Hematopoietic multipotent progenitor cell treated with erythropoietin and hydrocortisone succinate and interleukin-3 and kit ligand, for 4 days (in vitro differentiated cells): ENCODE measurements around the gene RFTN2.
A peak's percentile ranks its signal among the peaks of the same experiment; 100 is the strongest.
"Not testable (repeated sequence)": the region's sequence is repeated elsewhere in the genome, so short reads cannot be mapped to it uniquely, and the experiment has no call there.

ENCODE experiments used
- DNase-seq: peaks from one replicate; pipeline ENCODE4 v3.0.0-alpha.2; 2015

The RFTN2 gene

DNA sequence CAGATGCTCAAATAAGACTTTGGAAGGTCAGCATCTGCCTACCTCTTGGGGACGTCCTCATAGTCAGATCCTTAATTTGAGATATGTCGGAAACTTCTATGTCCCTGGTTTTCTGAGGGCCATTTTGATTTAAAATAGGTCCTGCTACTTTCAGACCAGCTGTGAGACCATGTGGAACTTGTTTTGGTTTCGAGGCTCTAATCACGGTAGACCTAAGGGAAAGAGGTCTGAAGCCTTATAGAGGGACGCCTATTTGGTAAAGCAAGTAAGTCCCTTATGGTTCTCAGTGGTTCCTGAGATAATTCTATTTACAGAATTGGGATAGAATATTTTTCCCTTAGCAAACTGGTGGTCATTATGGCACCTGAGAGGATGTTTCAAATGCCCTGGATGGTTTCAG is 75.1 kb downstream of the RFTN2 start:
- no peak for DNase-seq

DNA sequence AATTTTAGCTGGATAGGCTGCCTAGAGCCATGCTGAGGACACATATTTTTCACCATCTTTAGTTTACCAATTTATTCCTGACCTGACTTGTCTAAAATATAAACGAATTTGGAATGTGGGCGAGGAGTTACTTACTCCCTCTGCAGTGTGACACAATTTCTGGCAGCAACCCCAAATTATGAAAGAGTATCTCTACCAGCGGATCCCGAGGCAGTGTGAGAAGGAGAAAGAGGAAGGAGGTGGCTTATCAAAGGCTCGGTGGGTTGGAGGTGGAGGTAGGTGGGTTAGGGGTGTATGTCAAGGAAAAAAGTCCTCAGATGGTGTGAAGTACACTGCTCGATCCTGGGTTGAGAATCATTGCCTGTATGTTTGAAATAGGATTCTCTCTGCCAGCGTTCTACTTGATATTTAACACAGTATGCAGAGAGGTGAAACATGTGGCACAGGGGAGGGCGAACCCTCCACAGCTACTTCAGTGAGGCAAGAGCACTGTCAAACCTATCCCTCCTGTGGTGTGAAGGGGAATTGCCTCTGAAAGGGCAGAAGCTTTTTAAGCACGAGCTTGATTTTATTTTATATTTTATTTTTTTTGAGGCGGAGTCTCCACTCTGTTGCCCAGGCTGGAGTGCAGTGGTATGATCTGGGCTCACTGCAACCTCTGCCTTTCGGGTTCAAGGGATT is 76.0 kb downstream of the RFTN2 start:
- peak; percentile 88 for DNase-seq

DNA sequence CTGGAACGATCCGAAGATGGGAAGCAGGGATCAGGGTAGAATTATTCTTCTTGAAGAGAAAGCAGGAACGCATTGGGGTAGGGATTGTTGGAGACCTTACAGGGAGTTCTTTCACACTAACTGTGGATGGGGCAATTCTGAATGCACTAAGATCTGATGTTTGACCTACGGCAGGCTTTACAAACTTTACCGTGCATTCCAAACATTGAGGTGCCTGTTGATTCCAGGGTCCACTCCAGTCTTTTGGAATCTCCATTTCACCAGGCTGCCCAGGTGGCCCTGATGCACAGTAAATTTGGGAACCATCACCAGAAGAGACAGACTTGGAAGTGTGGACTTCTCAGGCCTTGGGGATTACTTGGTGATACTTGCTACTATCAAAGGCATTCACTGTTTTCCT is 76.9 kb downstream of the RFTN2 start:
- no peak for DNase-seq

- DNase-seq = no peak
Measured at GRCh38 chr2:197597166-197597565, 78.2 kb downstream of the RFTN2 start.

- DNase-seq = no peak
Measured at GRCh38 chr2:197596766-197597165, 78.6 kb downstream of the RFTN2 start.

DNA sequence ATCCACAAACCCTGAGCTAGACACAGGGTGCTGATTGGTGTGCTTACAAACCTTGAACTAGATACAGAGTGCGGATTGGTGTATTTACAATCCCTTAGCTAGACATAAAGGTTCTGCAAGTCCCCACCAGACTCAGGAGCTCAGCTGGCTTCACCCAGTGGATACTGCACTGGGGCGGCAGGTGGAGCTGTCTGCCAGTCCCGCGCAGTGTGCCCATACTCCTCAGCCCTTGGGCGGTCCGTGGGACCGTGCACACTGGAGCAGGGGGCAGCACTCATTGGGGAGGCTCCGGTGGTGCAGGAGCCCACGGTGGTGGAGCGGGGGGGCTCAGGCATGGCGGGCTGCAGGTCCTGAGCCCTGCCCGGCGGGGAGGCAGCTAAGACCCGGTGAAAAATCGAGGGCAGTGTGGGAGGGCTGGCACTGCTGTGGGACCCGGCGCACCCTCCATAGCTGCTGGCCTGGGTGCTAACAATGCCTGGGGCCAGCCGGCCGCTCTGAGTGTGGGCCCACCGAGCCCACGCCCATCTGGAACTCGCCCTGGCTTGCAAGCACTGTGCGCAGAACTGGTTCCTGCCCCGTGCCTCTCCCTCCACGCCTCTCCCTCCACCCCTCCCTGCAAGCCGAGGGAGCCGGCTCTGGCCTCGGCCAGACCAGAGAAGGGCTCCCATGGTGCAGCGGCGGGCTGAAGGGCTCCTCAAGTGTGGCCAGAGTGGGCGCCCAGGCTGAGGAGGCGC is 83.9 kb downstream of the RFTN2 start:
- no peak for DNase-seq

GRCh38 chr2:197587255-197587654 is 88.1 kb downstream of the RFTN2 start:
- not testable (repeated sequence) for DNase-seq

DNA sequence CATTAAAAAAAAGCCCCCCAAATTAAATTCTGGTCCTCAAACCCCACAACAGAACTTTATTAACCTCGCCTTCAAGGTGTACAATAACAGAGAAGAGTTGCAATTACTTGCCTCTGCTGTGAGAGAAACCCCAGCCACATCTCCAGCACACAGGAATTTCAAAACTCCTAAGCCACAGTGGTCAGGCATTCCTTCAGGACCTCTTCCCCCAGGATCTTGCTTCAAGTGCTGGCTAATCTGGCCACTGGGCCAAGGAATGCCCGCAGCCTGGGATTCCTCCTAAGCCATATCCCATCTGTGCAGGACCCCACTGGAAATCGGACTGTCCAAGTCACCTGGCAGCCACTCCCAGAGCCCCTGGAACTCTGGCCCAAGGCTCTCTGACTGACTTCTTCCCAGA is 95.2 kb downstream of the RFTN2 start:
- DNase-seq = not testable (repeated sequence)

DNA sequence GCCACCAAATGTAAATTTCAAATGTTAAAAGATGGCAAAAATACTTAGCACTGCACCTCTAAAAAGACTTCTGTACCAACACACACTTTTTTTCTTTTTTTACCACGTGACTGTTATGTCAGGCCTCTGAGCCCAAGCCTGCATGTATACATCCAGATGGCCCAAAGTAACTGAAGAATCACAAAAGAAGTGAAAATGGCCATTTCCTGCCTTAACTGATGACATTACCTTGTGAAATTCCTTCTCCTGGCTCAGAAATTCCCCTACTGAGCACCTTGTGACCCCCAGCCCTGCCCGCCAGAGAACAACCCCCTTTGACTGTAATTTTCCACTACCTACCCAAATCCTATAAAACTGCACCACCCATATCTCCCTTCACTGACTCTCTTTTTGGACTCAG is 97.1 kb downstream of the RFTN2 start:
- DNase-seq = not testable (repeated sequence)

- DNase-seq = no peak
Measured at GRCh38 chr2:197577446-197577845, 97.9 kb downstream of the RFTN2 start.

- DNase-seq = no peak
Measured at GRCh38 chr2:197576631-197577030, 98.8 kb downstream of the RFTN2 start.

- no peak for DNase-seq
Measured at GRCh38 chr2:197575987-197576386, 99.4 kb downstream of the RFTN2 start.

DNA sequence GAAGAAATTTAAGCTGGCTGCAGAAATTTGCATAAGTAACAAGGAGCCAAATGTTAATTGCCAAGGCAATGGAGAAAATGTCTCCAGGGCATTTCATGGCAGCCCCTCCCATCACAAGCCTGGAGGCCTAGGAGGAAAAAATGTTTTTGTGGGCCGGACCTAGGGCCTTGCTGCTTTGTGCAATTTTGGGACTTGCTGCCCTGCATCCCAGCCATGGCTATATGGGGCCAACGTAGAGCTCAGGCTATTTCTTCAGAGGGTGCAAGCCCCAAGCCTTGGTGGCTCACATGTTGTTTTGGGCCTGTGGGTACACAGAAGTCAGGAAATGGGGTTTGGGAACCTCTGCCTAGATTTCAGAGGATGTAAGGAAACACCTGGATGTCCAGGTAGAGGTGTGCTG is 101.8 kb downstream of the RFTN2 start:
- DNase-seq = no peak

GRCh38 chr2:197571627-197572271 is 103.6 kb downstream of the RFTN2 start:
- no peak for DNase-seq

- no peak for DNase-seq
Measured at GRCh38 chr2:197560146-197560665, 115.2 kb downstream of the RFTN2 start.

GRCh38 chr2:197559681-197560080 is 115.7 kb downstream of the RFTN2 start:
- no peak for DNase-seq

- no peak for DNase-seq
Measured at GRCh38 chr2:197558393-197558792, 117.0 kb downstream of the RFTN2 start.

GRCh38 chr2:197556456-197556855 is 118.9 kb downstream of the RFTN2 start:
- peak; percentile 42 for DNase-seq

- no peak for DNase-seq
Measured at GRCh38 chr2:197555467-197555866, 119.9 kb downstream of the RFTN2 start.

DNA sequence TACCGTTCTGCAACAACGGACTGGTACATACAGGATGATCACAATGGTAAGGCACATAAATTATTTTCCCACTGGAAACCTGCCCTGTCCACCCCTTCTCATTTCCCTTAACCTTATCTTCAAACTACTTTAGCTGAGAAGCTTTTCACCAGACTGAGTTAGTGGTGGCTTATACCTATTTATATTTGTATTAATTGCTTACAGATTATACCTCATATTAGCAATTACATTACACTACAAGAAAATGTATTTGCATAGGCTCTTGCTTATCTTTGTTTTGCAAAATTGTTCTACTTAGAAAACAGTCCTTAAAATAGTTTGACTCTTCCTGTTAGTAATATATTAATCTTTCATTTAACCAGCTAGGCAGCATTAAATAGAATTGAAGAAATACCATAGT is 124.1 kb downstream of the RFTN2 start:
- DNase-seq = not testable (repeated sequence)

DNA sequence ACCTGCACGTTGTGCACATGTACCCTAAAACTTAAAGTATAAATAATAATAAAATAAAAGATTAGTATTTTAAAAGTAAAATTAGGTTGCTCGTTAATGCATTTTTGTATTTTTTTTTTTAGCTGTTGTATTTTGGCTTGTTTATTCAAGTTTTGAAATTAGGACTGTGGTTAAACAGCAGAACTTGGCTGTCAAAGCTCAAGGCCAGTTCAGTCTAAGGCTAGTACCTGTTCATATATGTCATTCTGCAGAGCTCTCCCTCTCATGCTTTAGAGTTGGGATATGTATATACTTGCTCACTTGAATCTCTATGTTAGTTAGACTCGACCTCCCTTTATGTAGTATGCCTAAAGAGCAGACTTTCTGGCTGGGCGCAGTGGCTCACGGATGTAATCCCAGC is 126.8 kb downstream of the RFTN2 start:
- no peak for DNase-seq

DNA sequence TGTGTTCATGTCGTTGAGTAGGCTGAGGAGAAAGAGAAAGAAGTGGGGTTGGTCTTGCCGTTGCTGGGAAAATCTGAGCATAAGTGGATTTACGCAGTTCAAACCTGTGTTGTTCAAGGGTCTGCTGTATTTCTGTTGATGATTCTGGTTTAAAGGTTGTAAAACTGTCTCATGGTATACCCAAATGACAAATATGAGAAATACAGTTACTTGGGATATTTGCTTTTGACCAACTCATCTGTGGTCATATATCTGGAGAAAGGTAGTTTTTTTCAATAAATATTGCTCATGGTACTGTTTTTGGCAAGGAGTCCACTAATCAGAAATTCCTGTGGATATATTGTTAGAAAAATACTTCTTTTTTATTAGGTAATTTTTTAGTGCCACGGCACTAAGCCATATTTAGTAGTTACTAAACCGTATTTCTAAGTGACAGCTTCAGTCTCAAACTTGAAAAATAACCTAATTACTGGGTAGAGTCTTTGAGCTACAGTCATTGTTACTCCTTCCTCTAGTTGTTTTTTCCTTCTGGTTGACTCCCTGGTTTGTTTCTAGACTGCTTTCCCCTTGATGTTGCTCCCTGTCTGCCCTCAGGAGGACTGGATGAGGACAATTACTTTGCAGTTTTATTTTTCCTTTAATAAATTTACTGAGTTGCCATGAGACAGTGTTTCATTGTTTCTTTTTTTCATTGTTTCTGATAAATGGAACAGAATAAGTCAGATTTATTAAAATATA is 128.1 kb downstream of the RFTN2 start:
- DNase-seq = no peak

GRCh38 chr2:197543206-197543605 is 132.2 kb downstream of the RFTN2 start:
- peak; percentile 68 for DNase-seq
